HepG2 (cell line): ENCODE data around the gene BMERB1. TPM values are rescaled to one million over a fixed set of nuclear protein-coding genes. Genes with fewer than 3 reads are reported as not detected.

Source experiments
- ATF2 ChIP-seq: sonication (generic); formaldehyde crosslinking; IDR thresholded peaks from 2 replicates; pipeline ENCODE4 v1.4.0; 2020; ENCODE audit warnings: missing genetic modification reagents
- BCL6 ChIP-seq: IDR thresholded peaks from 2 replicates; pipeline ENCODE4 v1.6.1; 2016; ENCODE audit warnings: missing genetic modification reagents, missing compliant biosample characterization
- CBX5 ChIP-seq: sonication (generic); formaldehyde crosslinking; IDR thresholded peaks from 2 replicates; pipeline ENCODE4 v1.4.0; 2020; ENCODE audit warnings: missing genetic modification reagents, borderline replicate concordance
- CSRNP1 ChIP-seq: sonication (generic); formaldehyde crosslinking; IDR thresholded peaks from 2 replicates; pipeline ENCODE4 v1.8.1; 2023; ENCODE audit warnings: mild to moderate bottlenecking, missing genetic modification reagents
- ERF ChIP-seq: IDR thresholded peaks from 2 replicates; pipeline ENCODE4 v1.6.1; 2018; ENCODE audit warnings: missing biosample characterization, missing genetic modification reagents
- HIC2 ChIP-seq: sonication (generic); formaldehyde crosslinking; IDR thresholded peaks from 2 replicates; pipeline ENCODE4 v1.9.0; 2022; ENCODE audit warnings: low read depth, missing genetic modification reagents
- IKZF4 ChIP-seq: sonication (generic); formaldehyde crosslinking; IDR thresholded peaks from 2 replicates; pipeline ENCODE4 v1.5.1; 2020; ENCODE audit warnings: borderline replicate concordance, mild to moderate bottlenecking, low read depth, missing genetic modification reagents; ENCODE audit errors: not compliant biosample characterization
- KAT8 ChIP-seq: IDR thresholded peaks from 2 replicates; pipeline ENCODE4 v1.6.1; 2016; ENCODE audit warnings: missing genetic modification reagents, missing compliant biosample characterization
- KDM2A ChIP-seq: sonication (generic); formaldehyde crosslinking; IDR thresholded peaks from 2 replicates; pipeline ENCODE4 v1.4.0; 2020; ENCODE audit warnings: low read depth, missing genetic modification reagents, borderline replicate concordance
- NFKBIZ ChIP-seq: IDR thresholded peaks from 2 replicates; pipeline ENCODE4 v1.6.1; 2018; ENCODE audit warnings: missing genetic modification reagents, missing compliant biosample characterization
- PREB ChIP-seq: sonication (generic); formaldehyde crosslinking; IDR thresholded peaks from 2 replicates; pipeline ENCODE4 v1.4.0; 2020; ENCODE audit warnings: missing genetic modification reagents
- SALL1 ChIP-seq: sonication (generic); formaldehyde crosslinking; IDR thresholded peaks from 2 replicates; pipeline ENCODE4 v1.8.0; 2022; ENCODE audit warnings: mild to moderate bottlenecking, missing genetic modification reagents
- YEATS4 ChIP-seq: sonication (generic); formaldehyde crosslinking; IDR thresholded peaks from 2 replicates; pipeline ENCODE4 v1.4.0; 2020; ENCODE audit warnings: missing genetic modification reagents, borderline replicate concordance
- ZKSCAN5 ChIP-seq: sonication (generic); formaldehyde crosslinking; IDR thresholded peaks from 2 replicates; pipeline ENCODE4 v1.5.1; 2020; ENCODE audit warnings: mild to moderate bottlenecking, missing genetic modification reagents
- ZMYM3 ChIP-seq: sonication (generic); formaldehyde crosslinking; IDR thresholded peaks from 2 replicates; pipeline ENCODE4 v1.5.1; 2020; ENCODE audit warnings: mild to moderate bottlenecking, missing genetic modification reagents
- ZNF24 ChIP-seq: fragments of 450-650 bp; IDR thresholded peaks from 2 replicates; pipeline ENCODE4 v1.6.1; 2017; ENCODE audit warnings: antibody characterized with exemption, mild to moderate bottlenecking
- ZNF431 ChIP-seq: sonication (generic); formaldehyde crosslinking; IDR thresholded peaks from 2 replicates; pipeline ENCODE4 v1.9.0; 2022; ENCODE audit warnings: missing genetic modification reagents, low read depth, mild to moderate bottlenecking, borderline replicate concordance
- ZNF570 ChIP-seq: sonication (generic); formaldehyde crosslinking; IDR thresholded peaks from 2 replicates; pipeline ENCODE4 v1.4.0; 2020; ENCODE audit warnings: mild to moderate bottlenecking, missing genetic modification reagents, borderline replicate concordance
- ZNF761 ChIP-seq: sonication (generic); formaldehyde crosslinking; conservative IDR thresholded peaks from 2 replicates; pipeline ENCODE4 v1.4.0; 2020; ENCODE audit warnings: mild to moderate bottlenecking, missing genetic modification reagents
- ZNF772 ChIP-seq: sonication (generic); formaldehyde crosslinking; IDR thresholded peaks from 2 replicates; pipeline ENCODE4 v1.5.0; 2020; ENCODE audit warnings: mild to moderate bottlenecking, missing genetic modification reagents
- ZNF800 ChIP-seq: sonication (generic); formaldehyde crosslinking; IDR thresholded peaks from 2 replicates; pipeline ENCODE4 v1.4.0; 2020; ENCODE audit warnings: missing genetic modification reagents
- ZSCAN25 ChIP-seq: sonication (generic); formaldehyde crosslinking; IDR thresholded peaks from 2 replicates; pipeline ENCODE4 v1.8.0; 2022; ENCODE audit warnings: mild to moderate bottlenecking, missing genetic modification reagents
- polyA plus RNA-seq, 8 experiments: library from polyadenylated mRNA; depleted of rRNA in 3 of 8; stranded (reverse) in 7 of 8; unstranded in 1 of 8; fragments of >200 nt; fragmentation: Illumina TruSeq in 4 of 8; extraction: Trizol in 4 of 8; gene quantifications; 2 replicates each; pipeline versions ENCODE4 v1.2.1 to v1.2.3, GENCODE V29; 2011 to 2016; ENCODE audit warnings: low read depth in 4 of 8, missing spikeins in 1 of 8, mixed read lengths in 1 of 8; ENCODE audit not compliant: insufficient read depth in 1 of 8
- total RNA-seq, 5 experiments: library from RNA; depleted of rRNA; stranded (reverse); fragments of >200 nt; fragmentation: Illumina TruSeq; extraction: Trizol; gene quantifications; 2 replicates each; pipeline ENCODE4 v1.2.3, GENCODE V29; 2016; ENCODE audit warnings: low read depth in 1 of 5

BMERB1 gene
- total and polyA plus RNA-seq, 2 of the 13 experiments (the other 11 are each of a cell fraction or from before 2014, with no cell fraction given), result 1.4 TPM

- TF ChIP-seq YEATS4 (CRISPR knock-in tag) (no peak), CBX5 (CRISPR knock-in tag) (peak; percentile 68; the same call in 1 of the 2 replicates), NFKBIZ (CRISPR knock-in tag) (0 out of 2 replicates have a peak, but pooled peaks have one; percentile 35), ZKSCAN5 (CRISPR knock-in tag) (0 out of 2 replicates have a peak, but pooled peaks have one; percentile 0), IKZF4 (CRISPR knock-in tag) (no peak), ZNF570 (CRISPR knock-in tag) (0 out of 2 replicates have a peak, but pooled peaks have one; percentile 17), SALL1 (CRISPR knock-in tag) (peak; percentile 72; the same call in 1 of the 2 replicates), ZNF24 (no peak), PREB (no peak), ZNF800 (CRISPR knock-in tag) (no peak), KDM2A (CRISPR knock-in tag) (peak; percentile 45; the same call in 1 of the 2 replicates), CSRNP1 (CRISPR knock-in tag) (peak; percentile 25; the same call in 1 of the 2 replicates), ERF (CRISPR knock-in tag) (peak; percentile 17; the same call in 1 of the 2 replicates), ZSCAN25 (CRISPR knock-in tag) (0 out of 2 replicates have a peak, but pooled peaks have one; percentile 28), HIC2 (peak; percentile 79), ZNF761 (CRISPR knock-in tag) (peak; percentile 44), BCL6 (CRISPR knock-in tag) (peak; percentile 3), ZNF431 (no peak), ZNF772 (CRISPR knock-in tag) (no peak), ATF2 (CRISPR knock-in tag) (0 out of 2 replicates have a peak, but pooled peaks have one; percentile 36), KAT8 (CRISPR knock-in tag) (no peak), ZMYM3 (CRISPR knock-in tag) (peak; percentile 49; the same call in 1 of the 2 replicates)
These were observed 173.5 kb downstream of the BMERB1 start (continued) for GRCh38 chr16:15607700-15608396.
